HG02588 (cell line): Measurements from ENCODE around the gene IL36G.

Experiments
- ATAC-seq: cut with Tn5 transposase; IDR thresholded peaks from one replicate; pipeline ENCODE4 v1.9.1; 2021; ENCODE audit warnings: mild to moderate bottlenecking, moderate library complexity; ENCODE audit not compliant: unreplicated experiment

IL36G gene

DNA sequence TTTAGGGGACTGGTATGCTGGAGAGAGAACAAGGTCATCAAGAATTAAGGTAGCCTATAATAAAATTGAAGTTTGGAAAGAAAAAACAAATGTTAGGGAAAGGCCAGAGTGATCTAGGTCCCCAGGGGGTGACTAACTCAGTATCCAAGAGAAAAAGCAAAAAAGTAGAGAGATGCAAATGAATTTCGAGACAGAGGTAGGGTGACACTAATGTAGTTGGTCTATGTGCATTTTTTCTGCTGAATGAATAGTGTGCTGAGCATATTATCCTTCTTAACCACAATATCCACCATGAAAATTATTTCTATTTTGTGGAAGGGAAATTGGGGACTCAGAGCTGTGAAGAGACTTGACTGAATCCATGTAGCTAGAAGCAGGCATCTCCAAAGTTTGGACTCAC, 37.2 kb downstream of the IL36G start:
- no peak for ATAC-seq

DNA sequence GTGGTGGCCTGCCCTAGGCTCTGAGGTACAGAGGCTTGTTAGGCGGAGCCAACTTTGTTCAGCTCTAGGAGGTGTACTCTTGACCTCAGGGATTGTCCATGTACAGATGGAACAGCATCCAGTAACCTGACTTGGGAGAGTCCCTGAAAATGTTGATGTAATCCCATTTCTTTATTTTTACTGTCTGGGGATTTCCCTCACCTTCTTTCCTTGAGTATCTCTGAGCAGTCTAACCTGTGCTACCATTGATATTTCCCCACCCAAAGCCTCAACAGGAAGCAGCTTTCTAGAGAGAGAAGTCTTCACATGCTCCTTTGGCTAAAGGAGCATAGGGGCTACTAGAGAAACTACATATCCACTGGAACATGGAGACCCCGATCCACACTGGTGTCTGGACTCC, 37.8 kb downstream of the IL36G start:
- ATAC-seq, result no peak

DNA sequence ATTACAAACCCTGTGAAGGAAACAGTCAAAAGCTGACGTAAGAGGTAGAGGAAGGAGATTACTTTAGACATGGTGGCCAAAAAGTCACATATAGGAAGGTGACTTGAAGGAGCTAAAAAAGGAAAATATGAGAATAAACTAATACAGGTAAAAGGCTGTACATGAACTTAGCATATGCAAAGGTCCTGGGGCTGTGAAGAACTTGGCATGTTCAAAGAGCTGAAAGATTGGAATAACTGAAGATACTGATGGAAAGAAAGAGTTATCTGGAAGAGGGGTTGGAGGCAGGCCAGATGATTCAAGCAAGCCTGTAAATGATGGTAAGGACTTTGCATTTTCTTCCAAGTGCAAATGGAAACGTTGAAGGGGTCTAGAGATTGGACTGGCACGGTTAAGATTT, 40.7 kb downstream of the IL36G start:
- no peak for ATAC-seq

DNA sequence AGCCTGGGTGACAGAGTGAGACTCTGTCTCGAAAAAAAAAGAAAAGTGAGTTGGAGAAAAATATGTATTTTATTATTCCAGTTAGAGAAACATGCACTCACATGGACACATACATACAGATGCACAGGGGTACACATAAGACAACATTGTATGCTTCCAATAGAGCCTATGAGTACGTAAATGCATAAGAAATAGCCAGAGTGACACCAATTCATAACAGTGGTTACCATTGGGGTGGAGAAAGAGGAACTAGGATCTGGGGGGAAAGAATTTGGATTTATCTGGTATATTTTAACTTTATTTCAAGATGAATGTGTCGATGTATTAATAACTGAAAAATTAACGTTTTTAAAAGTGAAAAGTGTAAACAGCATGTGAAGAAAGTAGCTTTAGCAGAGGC, 43.5 kb downstream of the IL36G start:
- no peak for ATAC-seq

- ATAC-seq, result no peak
Measured at GRCh38 chr2:113024764-113025163, 47.0 kb downstream of the IL36G start.

GRCh38 chr2:113025737-113026136, 47.9 kb downstream of the IL36G start:
- ATAC-seq, result no peak

GRCh38 chr2:113027691-113028090, 49.9 kb downstream of the IL36G start:
- no peak for ATAC-seq

- ATAC-seq, result no peak
Measured at GRCh38 chr2:113028112-113028511, 50.3 kb downstream of the IL36G start.

- no peak for ATAC-seq
Measured at GRCh38 chr2:113032737-113033136, 54.9 kb downstream of the IL36G start.

DNA sequence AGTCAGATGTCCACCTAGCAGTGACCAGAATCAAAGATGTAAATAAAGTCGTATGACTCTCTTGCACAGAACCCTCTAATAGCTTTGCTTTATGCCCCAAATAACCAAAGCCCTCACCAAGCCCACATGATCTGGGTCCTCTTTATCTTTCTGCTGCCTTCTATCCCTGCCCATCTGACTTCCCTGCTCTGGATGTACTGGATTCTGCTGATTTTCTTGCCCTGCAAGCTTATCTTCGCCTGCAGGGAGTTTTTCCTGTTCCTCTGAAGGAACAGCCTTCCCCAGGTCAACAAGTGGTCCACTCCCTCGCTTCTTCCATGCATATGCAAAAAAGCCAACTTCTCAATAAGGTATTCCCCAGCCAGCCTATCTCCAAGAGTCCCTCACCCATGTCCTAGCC, 56.2 kb downstream of the IL36G start:
- ATAC-seq, result no peak
